Ishikawa (cell line): ENCODE data around the gene TNIK.

Experiments used
- CEBPB ChIP-seq: IDR thresholded peaks from 2 replicates; pipeline ENCODE4 v1.6.1; 2012
- CREB1 ChIP-seq: IDR thresholded peaks from 2 replicates; pipeline ENCODE4 v1.6.1; 2012; ENCODE audit warnings: low read depth
- EGR1 ChIP-seq: IDR thresholded peaks from 2 replicates; pipeline ENCODE4 v1.6.1; 2012
- EP300 ChIP-seq: IDR thresholded peaks from 2 replicates; pipeline ENCODE4 v1.6.1; 2012; ENCODE audit warnings: borderline replicate concordance
- FOXM1 ChIP-seq: IDR thresholded peaks from 2 replicates; pipeline ENCODE4 v1.6.1; 2012; ENCODE audit warnings: low read depth, borderline replicate concordance
- NFIC ChIP-seq: IDR thresholded peaks from 2 replicates; pipeline ENCODE4 v1.6.1; 2012
- RAD21 ChIP-seq: IDR thresholded peaks from 2 replicates; pipeline ENCODE4 v1.6.1; 2012; ENCODE audit warnings: low read depth
- TAF1 ChIP-seq: IDR thresholded peaks from 2 replicates; pipeline ENCODE4 v1.6.1; 2012; ENCODE audit warnings: low read depth, mild to moderate bottlenecking
- TCF12 ChIP-seq: IDR thresholded peaks from 2 replicates; pipeline ENCODE4 v1.6.1; 2012; ENCODE audit warnings: low read depth
- TEAD4 ChIP-seq: IDR thresholded peaks from 2 replicates; pipeline ENCODE4 v1.6.1; 2012
- YY1 ChIP-seq: IDR thresholded peaks from 2 replicates; pipeline ENCODE4 v1.6.1; 2012; ENCODE audit warnings: low read depth
- ZBTB7A ChIP-seq: IDR thresholded peaks from 2 replicates; pipeline ENCODE4 v1.6.1; 2012; ENCODE audit warnings: low read depth
- TF ChIP-seq, protein P1 (sequence below): IDR thresholded peaks from 2 replicates; pipeline ENCODE4 v1.6.1; 2012; ENCODE audit warnings: low read depth, mild to moderate bottlenecking
- TF ChIP-seq, protein P2 (sequence below): IDR thresholded peaks from 2 replicates; pipeline ENCODE4 v1.6.1; 2012
- TF ChIP-seq, protein P3 (sequence below): IDR thresholded peaks from 2 replicates; pipeline ENCODE4 v1.6.1; 2012

TNIK gene

DNA sequence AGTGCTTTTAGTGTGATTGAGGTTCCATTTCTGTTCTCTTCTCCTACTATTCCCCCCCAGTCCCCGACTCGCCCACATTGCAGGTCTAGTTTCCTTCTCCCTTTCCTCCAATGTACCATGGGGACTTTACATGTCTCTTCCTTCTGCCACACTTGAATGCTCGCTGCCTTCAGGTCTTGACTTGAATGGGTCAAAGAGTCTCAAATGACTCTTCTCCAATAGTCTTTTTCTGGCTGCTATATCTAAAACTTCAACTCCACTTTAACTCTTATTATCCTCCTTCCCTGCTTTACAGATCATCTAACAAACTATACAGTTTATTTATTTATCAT, 219.7 kb downstream of the TNIK start:
- TF ChIP-seq YY1 (no peak), TEAD4 (no peak), FOXM1 (no peak), TCF12 (no peak), TAF1 (no peak), RAD21 (no peak), EP300 (no peak), ZBTB7A (no peak), CEBPB (no peak), CREB1 (no peak), NFIC (no peak), EGR1 (no peak)
- TF ChIP-seq, protein P1, sequence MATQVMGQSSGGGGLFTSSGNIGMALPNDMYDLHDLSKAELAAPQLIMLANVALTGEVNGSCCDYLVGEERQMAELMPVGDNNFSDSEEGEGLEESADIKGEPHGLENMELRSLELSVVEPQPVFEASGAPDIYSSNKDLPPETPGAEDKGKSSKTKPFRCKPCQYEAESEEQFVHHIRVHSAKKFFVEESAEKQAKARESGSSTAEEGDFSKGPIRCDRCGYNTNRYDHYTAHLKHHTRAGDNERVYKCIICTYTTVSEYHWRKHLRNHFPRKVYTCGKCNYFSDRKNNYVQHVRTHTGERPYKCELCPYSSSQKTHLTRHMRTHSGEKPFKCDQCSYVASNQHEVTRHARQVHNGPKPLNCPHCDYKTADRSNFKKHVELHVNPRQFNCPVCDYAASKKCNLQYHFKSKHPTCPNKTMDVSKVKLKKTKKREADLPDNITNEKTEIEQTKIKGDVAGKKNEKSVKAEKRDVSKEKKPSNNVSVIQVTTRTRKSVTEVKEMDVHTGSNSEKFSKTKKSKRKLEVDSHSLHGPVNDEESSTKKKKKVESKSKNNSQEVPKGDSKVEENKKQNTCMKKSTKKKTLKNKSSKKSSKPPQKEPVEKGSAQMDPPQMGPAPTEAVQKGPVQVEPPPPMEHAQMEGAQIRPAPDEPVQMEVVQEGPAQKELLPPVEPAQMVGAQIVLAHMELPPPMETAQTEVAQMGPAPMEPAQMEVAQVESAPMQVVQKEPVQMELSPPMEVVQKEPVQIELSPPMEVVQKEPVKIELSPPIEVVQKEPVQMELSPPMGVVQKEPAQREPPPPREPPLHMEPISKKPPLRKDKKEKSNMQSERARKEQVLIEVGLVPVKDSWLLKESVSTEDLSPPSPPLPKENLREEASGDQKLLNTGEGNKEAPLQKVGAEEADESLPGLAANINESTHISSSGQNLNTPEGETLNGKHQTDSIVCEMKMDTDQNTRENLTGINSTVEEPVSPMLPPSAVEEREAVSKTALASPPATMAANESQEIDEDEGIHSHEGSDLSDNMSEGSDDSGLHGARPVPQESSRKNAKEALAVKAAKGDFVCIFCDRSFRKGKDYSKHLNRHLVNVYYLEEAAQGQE: no peak
- TF ChIP-seq, protein P2, sequence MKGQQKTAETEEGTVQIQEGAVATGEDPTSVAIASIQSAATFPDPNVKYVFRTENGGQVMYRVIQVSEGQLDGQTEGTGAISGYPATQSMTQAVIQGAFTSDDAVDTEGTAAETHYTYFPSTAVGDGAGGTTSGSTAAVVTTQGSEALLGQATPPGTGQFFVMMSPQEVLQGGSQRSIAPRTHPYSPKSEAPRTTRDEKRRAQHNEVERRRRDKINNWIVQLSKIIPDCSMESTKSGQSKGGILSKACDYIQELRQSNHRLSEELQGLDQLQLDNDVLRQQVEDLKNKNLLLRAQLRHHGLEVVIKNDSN: no peak
- TF ChIP-seq, protein P3, sequence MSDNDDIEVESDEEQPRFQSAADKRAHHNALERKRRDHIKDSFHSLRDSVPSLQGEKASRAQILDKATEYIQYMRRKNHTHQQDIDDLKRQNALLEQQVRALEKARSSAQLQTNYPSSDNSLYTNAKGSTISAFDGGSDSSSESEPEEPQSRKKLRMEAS: no peak

DNA sequence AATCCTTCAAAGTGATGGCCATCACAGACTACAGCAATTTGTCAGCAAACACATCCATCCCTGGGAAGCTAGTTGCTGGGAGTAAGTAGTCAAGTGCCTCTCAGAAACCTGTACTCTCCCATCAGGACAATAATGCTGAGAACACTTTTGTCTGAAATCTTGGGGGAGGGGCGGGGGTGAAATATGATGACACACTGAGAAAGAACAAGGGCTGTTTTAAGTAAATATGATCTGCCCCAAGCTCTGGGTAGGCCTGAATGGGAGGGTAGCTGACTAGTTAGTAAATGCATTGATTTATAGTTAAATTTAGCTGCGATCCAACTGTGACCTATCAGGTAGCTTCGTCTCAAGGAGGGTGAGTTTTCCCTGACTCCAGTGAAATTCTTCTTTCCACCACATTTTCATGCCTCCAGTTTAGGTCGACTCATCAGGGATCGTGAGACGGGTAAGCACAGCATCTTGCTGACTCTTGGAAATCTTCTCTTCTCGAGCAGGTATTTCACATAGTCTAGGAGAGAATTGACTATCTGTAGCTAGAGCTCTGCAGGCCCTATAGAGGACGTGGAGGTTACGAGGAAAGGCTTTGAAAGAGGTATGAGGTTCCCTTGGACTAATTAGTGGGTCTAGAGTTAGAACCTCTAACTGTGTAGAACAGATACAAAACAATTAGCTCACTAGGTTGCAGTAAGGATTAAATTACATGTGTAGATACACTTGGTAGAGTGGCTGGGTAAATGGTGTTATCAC, 220.3 kb downstream of the TNIK start:
- TF ChIP-seq FOXM1: no peak

DNA sequence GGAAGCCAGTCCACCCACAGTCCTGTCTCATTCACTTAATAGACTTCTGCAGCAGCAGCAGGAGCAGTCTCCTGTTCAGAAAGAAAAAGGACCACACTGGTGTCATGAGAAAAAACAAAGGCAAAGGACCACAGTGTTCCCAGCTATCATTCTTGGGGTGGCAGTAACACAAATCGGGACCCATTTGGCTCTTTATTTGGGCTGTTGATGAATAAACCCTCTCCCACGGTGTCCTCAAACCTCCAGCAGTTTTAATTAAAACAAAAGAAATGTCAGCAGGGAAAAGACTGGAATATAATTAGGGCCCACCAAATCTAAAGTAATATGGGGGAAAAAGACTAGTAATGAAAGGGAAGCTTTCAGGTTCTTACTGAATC, 223.2 kb downstream of the TNIK start:
- TF ChIP-seq YY1 (no peak), CREB1 (no peak), ZBTB7A (no peak), NFIC (no peak), TAF1 (no peak), TEAD4 (no peak), EGR1 (no peak), CEBPB (no peak), FOXM1 (no peak), RAD21 (no peak), TCF12 (no peak), EP300 (no peak)
- TF ChIP-seq, protein P3: no peak
- TF ChIP-seq, protein P2: no peak
- TF ChIP-seq, protein P1: no peak

DNA sequence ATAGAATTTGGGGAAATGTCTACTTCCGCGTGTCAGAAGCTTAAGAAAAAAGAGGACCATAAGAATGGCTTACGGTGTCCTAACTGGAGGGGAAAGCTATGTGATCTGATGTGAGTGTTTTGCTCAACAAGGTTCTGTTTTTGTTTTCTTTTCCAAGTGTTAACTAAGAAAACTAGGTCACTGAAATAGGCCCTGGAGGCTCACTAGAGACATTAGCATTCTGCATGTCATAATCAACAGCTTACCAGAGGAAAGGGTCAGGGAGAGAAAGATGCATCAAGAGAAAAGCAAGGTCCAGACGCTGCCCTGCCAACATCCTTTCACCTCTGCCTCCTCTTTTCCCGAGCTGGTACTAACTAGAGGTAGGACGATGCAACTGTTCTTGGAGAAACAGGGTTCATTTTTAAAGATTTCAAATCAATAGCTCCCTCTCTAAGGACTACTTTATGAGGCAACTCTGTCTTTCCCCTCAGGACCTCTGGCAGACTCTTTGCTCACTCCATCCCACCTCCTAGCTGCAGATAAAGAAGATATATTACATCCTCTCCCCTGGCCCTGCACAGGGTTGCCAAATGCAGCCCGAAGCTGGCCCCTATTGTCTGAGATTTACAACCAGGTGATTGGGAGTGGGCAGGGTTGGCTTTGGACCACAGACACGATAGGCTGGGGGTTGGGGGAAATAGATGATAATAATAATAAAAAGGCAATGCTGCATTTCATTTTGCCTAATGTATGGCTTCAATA, 223.8 kb downstream of the TNIK start:
- TF ChIP-seq, protein P1: no peak
- TF ChIP-seq, protein P3: no peak
- TF ChIP-seq RAD21: no peak
- TF ChIP-seq FOXM1: no peak
- no peak for TF ChIP-seq TAF1
- no peak for TF ChIP-seq TEAD4
- no peak for TF ChIP-seq TCF12
- TF ChIP-seq, protein P2: no peak
- no peak for TF ChIP-seq CEBPB
- no peak for TF ChIP-seq EP300
- TF ChIP-seq EGR1: no peak
- TF ChIP-seq NFIC: no peak
- TF ChIP-seq YY1: no peak
- TF ChIP-seq CREB1: no peak
